Neuron (in vitro differentiated cells): Measurements from ENCODE around the gene ERG.

Source experiments
- H2AFZ ChIP-seq: one replicate; pipeline ENCODE4 v1.6.1; 2013; ENCODE audit warnings: low read depth, mild to moderate bottlenecking, inconsistent platforms, low read length, moderate library complexity
- H3K27me3 ChIP-seq: one replicate; pipeline ENCODE4 v1.6.1; 2013; ENCODE audit warnings: low read length; ENCODE audit not compliant: insufficient read depth
- H3K36me3 ChIP-seq: one replicate; pipeline ENCODE4 v1.6.1; 2013; ENCODE audit warnings: low read length; ENCODE audit not compliant: insufficient read depth
- H3K4me1 ChIP-seq: one replicate; pipeline ENCODE4 v1.6.1; 2013; ENCODE audit warnings: low read length; ENCODE audit not compliant: insufficient read depth
- H3K4me3 ChIP-seq: 2 replicates; pipeline ENCODE4 v1.5.1; 2013; ENCODE audit warnings: mild to moderate bottlenecking, low read length, moderate library complexity
- H3K9me3 ChIP-seq: one replicate; pipeline ENCODE4 v1.6.1; 2013; ENCODE audit warnings: low read length

The ERG gene

GRCh38 chr21:38363693-38364092 is 134.6 kb downstream of the ERG start:
- H3K36me3 ChIP-seq, result no peaks in the 10 kb centered on the region
- H3K9me3 ChIP-seq, result no peaks in the 10 kb centered on the region
- no peak overlapping the region for H2AFZ ChIP-seq
- H3K4me1 ChIP-seq, result no peaks in the 10 kb centered on the region
- no peak overlapping the region for H3K4me3 ChIP-seq
- peaks cover 2% of the 10 kb centered on the region for H3K27me3 ChIP-seq

DNA sequence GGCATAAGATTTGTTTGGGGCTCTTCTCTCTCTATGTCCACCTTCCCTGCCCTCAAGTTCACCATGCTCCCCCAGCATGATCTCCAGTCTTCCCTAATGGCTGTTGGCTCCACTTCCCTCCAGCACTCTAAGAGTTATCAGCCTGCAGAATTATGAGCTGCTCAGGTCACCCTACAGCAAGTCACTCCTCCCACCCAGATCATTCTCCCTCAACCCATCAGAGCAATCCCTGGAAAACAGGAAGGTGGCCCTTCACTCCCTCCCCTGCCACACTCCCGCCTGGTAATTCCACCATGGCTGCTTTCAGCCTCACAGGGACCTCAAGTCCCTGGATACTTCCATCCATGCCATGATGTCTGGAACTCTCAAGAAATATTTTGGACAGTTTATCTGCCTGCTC is 137.0 kb downstream of the ERG start:
- no peak overlapping the region for H3K4me3 ChIP-seq
- H3K27me3 ChIP-seq, result no peaks in the 10 kb centered on the region
- H3K9me3 ChIP-seq, result no peaks in the 10 kb centered on the region
- H3K36me3 ChIP-seq, result no peaks in the 10 kb centered on the region
- H3K4me1 ChIP-seq, result no peaks in the 10 kb centered on the region
- H2AFZ ChIP-seq, result no peak overlapping the region

DNA sequence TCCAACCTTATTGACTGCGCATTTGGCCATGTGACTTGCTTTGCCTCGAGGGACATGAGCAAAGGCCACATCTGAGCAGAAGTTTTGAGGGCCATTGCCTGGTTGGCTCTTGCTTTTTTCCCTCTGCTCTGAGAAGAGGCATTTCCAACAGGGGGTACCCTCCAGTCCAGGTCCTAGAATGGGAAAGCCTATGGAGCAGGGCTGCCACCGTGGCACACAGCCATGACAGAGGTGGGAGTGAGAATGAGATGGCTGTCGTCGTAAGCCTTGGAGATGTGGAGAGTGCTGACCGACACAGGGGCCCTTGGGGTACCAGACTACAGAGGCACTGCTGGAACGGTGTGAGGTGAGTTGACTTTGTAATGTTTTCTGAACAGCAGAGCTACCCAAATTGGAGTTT is 138.4 kb downstream of the ERG start:
- H3K36me3 ChIP-seq, result no peaks in the 10 kb centered on the region
- H3K4me3 ChIP-seq, result no peak overlapping the region
- no peaks in the 10 kb centered on the region for H3K4me1 ChIP-seq
- peaks cover 4% of the 10 kb centered on the region for H3K27me3 ChIP-seq
- no peak overlapping the region for H2AFZ ChIP-seq
- no peaks in the 10 kb centered on the region for H3K9me3 ChIP-seq

DNA sequence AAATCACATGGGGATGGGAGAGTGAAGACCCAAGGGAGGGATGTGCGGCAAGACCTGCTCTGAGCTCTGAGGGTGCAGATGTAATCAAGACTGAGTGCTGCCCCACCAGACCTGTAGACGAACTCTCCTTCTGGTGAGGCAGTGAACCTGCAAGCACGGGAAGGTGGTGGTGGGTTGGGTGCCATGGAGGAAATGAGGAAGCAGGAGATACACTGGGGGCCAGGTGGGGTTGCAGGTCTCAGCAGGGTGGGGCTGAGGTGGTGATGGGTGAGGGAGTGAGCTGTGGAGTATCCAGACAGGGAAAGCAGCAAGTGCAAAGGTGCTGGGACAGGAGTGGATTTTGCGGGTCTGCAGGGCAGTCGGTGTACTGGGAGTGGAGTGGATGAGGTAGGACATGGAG is 139.2 kb downstream of the ERG start:
- Histone ChIP-seq H3K4me1 (no peaks in the 10 kb centered on the region), H3K4me3 (no peak overlapping the region), H3K27me3 (peaks cover 6% of the 10 kb centered on the region), H2AFZ (no peak overlapping the region), H3K36me3 (no peaks in the 10 kb centered on the region), H3K9me3 (no peaks in the 10 kb centered on the region)

DNA sequence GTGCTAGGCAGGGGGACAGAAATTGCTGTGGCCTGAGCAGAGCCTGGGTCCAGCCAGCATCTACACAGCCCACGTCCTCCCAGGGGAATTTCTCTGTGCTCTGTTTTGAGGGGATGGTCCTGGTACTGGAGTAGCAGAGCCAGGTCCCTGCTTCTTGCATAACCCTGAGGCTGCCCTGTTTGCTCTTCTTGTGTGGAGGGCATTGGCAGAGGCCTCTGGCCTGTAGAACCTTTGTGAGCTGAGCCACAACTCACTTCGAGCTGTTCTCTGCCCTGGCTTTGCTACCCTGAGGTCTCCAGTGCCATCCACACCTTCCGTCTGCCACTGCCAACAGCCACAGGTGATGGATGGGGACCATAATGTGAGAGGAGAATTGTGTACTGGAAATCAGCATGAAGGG is 139.6 kb downstream of the ERG start:
- no peaks in the 10 kb centered on the region for H3K4me1 ChIP-seq
- no peak overlapping the region for H3K4me3 ChIP-seq
- H2AFZ ChIP-seq, result no peak overlapping the region
- H3K27me3 ChIP-seq, result peaks cover 6% of the 10 kb centered on the region
- H3K36me3 ChIP-seq, result no peaks in the 10 kb centered on the region
- no peaks in the 10 kb centered on the region for H3K9me3 ChIP-seq

DNA sequence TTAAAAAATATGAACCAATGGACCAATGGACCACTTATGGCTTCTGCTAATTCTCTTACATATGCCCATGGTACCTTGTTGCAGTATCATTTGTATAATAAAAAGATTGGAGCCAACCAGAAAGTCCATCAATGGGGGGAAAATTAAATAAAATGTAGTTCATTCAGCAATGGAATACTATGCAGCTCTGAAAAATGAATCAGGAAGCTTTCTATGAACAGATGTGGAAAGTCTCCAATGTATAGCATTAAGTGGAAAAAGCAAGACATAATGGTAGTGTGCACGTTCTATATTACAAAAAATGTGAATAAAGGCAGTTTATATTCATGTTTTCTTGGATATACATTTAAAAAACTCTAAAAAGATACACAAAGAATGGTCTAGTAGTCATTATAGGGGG is 140.2 kb downstream of the ERG start:
- Histone ChIP-seq H3K9me3 (no peaks in the 10 kb centered on the region), H2AFZ (no peak overlapping the region)

GRCh38 chr21:38356883-38357625 is 141.2 kb downstream of the ERG start:
- H3K9me3 ChIP-seq, result no peaks in the 10 kb centered on the region
- no peaks in the 10 kb centered on the region for H3K4me1 ChIP-seq
- no peak overlapping the region for H3K4me3 ChIP-seq
- H2AFZ ChIP-seq, result no peak overlapping the region
- peaks cover 6% of the 10 kb centered on the region for H3K27me3 ChIP-seq
- no peaks in the 10 kb centered on the region for H3K36me3 ChIP-seq

More for the DNA sequence above, 140.2 kb downstream of the ERG start:
- no peaks in the 10 kb centered on the region for H3K36me3 ChIP-seq
- peaks cover 6% of the 10 kb centered on the region for H3K27me3 ChIP-seq
- H3K4me3 ChIP-seq, result no peak overlapping the region
- no peaks in the 10 kb centered on the region for H3K4me1 ChIP-seq

GRCh38 chr21:38355992-38356781 is 142.1 kb downstream of the ERG start:
- Histone ChIP-seq H3K9me3 (no peaks in the 10 kb centered on the region), H3K4me3 (no peak overlapping the region), H3K27me3 (peaks cover 6% of the 10 kb centered on the region), H3K4me1 (peaks cover 3% of the 10 kb centered on the region), H3K36me3 (no peaks in the 10 kb centered on the region), H2AFZ (no peak overlapping the region)

DNA sequence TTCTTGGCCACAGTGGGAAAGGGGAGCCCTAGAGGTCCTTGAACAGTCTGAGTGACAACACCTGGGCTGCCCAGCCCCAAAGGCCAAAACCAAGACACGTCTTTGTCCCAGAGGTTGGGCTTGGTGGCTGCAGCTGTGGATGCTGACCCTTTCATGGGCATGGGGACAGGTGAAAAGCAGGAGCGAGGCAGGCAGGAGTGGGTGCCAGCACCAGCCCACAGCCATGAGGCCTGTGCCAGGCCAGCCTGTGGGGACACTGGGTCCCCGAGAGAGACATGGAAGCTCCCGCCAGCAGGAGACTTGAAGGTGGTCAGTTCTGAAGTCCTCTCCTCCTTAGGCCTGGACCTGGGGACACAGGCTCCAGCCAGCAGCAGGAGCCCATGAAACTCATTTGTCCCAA is 142.9 kb downstream of the ERG start:
- H3K27me3 ChIP-seq, result peaks cover 6% of the 10 kb centered on the region
- H3K4me3 ChIP-seq, result no peak overlapping the region
- no peaks in the 10 kb centered on the region for H3K9me3 ChIP-seq
- H3K36me3 ChIP-seq, result no peaks in the 10 kb centered on the region
- peaks cover 3% of the 10 kb centered on the region for H3K4me1 ChIP-seq
- no peak overlapping the region for H2AFZ ChIP-seq

DNA sequence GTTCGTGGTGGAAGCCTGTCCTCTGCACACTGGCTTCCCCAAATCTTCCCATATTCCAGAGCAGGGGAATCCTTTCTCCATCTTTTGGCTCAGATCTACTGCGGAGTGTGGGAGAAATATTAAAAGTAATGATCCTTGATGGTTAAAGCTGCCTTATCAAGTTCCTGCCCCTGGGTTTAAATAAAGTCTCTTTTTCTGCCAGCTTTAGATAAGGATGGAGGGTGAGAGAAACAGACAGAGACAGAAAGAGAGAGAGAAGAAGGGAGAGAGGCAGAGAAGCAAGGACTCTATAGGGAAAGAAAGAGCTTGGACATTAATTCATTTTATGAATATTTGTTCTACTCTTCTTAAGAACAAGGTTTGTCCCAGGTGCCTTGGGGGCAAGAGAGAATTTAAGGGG is 143.5 kb downstream of the ERG start:
- Histone ChIP-seq H3K4me3 (no peak overlapping the region), H3K9me3 (no peaks in the 10 kb centered on the region), H3K27me3 (peaks cover 6% of the 10 kb centered on the region), H2AFZ (no peak overlapping the region), H3K4me1 (peaks cover 3% of the 10 kb centered on the region), H3K36me3 (no peaks in the 10 kb centered on the region)

DNA sequence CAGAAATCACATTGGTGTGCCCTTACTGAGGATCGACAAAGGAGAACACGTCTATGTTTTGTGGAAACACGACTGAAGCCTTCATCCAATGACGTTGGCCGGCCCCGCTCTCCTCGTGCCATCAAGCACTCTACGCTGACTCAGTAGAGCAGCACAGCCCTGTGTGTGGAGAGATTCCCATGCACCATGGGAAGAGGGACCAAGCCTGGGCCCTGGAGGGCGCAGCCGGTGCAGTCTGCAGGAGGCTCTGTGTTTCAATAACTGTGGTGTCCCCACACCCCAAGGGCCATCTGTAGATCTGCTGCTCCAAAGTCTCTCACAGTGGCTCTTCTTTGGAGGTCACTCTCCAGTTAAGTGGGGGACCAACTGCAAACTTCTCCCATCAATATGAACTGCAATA is 144.0 kb downstream of the ERG start:
- no peak overlapping the region for H2AFZ ChIP-seq
- peaks cover 3% of the 10 kb centered on the region for H3K4me1 ChIP-seq
- no peaks in the 10 kb centered on the region for H3K36me3 ChIP-seq
- peaks cover 6% of the 10 kb centered on the region for H3K27me3 ChIP-seq
- no peak overlapping the region for H3K4me3 ChIP-seq
- H3K9me3 ChIP-seq, result no peaks in the 10 kb centered on the region

DNA sequence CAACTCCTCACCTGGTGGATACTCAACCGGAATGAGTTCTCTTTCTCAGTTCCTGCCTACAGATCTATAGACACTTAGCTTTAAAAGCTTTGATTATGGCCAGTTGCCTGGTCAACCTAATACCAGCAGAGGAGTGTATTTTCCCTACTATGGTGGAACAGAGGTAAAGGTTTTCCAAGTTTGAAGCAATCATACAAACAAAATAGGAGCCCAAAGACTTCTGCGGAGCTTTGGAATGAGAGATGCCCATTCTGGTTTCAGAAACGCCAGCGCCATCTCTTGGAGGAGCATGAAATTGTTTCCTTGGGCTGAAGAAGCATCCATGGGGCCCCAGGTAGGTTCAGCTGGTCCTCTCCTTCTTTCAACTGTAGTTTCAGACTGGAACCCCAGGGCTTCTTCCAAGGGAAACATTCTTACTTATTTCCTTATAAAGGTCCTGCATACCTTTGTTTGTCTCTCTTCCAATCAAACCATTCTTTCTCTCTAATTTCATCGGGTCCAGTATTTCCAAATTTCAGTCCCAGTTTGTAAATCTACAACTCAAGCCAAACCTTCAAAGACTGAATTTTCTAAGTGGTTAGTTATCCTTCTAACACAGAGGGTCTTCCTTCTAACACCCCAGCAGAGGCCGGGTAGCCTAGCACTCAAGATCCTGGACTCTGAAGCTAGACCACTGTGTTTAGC is 145.6 kb downstream of the ERG start:
- Histone ChIP-seq H3K9me3 (no peaks in the 10 kb centered on the region), H2AFZ (no peak overlapping the region), H3K36me3 (no peaks in the 10 kb centered on the region), H3K4me1 (peaks cover 3% of the 10 kb centered on the region), H3K27me3 (peaks cover 6% of the 10 kb centered on the region), H3K4me3 (no peak overlapping the region)

- no peak overlapping the region for H2AFZ ChIP-seq
- peaks cover 6% of the 10 kb centered on the region for H3K27me3 ChIP-seq
- H3K4me1 ChIP-seq, result peaks cover 3% of the 10 kb centered on the region
- no peak overlapping the region for H3K4me3 ChIP-seq
- no peaks in the 10 kb centered on the region for H3K9me3 ChIP-seq
- no peaks in the 10 kb centered on the region for H3K36me3 ChIP-seq
These were observed 146.2 kb downstream of the ERG start for GRCh38 chr21:38351961-38352521.
